ENCODE results near the gene C1orf21. TPM values are rescaled to one million over a fixed set of nuclear protein-coding genes. Genes with fewer than 3 reads are reported as not detected.

C1orf21 gene
- total and polyA plus RNA-seq, 10 donors, result 9.7 to 60.4 (median 26.7) TPM

DNA sequence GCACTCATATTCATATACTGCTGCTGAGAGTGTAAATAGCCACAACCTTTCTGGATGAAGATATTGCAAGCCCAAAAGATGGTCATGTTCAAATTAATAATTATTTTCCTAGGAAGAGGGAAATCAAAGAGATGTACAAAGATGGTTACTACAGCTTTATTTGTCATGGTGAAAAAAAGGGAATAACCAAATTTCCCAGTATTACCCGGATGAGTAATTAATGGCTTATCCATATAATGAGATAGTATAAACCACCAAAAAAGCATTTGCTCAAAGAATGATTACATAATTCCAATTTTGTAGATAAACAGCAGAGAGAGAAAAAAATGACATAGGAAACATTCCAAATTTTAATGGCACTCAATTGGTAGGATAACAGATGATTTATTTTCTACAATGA lies 165.6 kb downstream of the C1orf21 start:
- TF ChIP-seq POLR2A (IDR thresholded peaks at IDR 0.05) (no peak), POLR2AphosphoS5 (IDR thresholded peaks at IDR 0.05) (no peak)
- TF ChIP-seq, protein P1, sequence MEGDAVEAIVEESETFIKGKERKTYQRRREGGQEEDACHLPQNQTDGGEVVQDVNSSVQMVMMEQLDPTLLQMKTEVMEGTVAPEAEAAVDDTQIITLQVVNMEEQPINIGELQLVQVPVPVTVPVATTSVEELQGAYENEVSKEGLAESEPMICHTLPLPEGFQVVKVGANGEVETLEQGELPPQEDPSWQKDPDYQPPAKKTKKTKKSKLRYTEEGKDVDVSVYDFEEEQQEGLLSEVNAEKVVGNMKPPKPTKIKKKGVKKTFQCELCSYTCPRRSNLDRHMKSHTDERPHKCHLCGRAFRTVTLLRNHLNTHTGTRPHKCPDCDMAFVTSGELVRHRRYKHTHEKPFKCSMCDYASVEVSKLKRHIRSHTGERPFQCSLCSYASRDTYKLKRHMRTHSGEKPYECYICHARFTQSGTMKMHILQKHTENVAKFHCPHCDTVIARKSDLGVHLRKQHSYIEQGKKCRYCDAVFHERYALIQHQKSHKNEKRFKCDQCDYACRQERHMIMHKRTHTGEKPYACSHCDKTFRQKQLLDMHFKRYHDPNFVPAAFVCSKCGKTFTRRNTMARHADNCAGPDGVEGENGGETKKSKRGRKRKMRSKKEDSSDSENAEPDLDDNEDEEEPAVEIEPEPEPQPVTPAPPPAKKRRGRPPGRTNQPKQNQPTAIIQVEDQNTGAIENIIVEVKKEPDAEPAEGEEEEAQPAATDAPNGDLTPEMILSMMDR (IDR thresholded peaks at IDR 0.05 in 8 of 11, conservative IDR thresholded peaks at IDR 0.05 in 3 of 11), result no peak
- WGBS, 5 donors, result 90 to 98% (median 96%) methylated on average over 1 of the region's 1 CpG
- H3K4me3 ChIP-seq, result no peak overlapping the region
- H3K27ac ChIP-seq, result no peak overlapping the region
- H3K9me3 ChIP-seq, result no peaks in the 10 kb centered on the region
- intact Hi-C loops (cut with DNase I; ENCODE audit: low total_unique reads), result no loop called here
- H3K36me3 ChIP-seq, result no peaks in the 10 kb centered on the region
- H3K27me3 ChIP-seq (replicated peaks in 1 of 7), result no peaks in the 10 kb centered on the region
- H3K4me1 ChIP-seq, result peaks cover 0 to 3% (median 0%) of the 10 kb centered on the region in 6 donors
- DNase-seq, result no peak

DNA sequence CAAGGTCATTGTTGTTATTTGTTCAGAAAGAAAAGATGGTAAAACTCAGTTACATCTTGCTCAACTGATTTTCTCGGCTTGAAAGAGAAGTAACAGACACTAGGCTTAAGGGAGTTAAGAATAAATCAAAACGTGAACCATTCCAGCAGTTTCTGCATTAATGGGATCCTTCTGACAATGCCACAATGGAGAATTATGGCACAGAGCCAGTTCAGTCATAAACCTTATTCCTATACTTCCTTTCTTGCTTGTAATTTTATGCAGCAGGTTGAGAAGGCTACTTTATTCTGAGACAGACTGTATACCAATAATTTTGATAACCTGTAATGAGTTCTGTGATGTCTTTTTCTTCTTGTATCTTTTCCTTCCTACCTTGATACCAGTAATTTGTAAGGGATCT lies 167.0 kb downstream of the C1orf21 start:
- Histone ChIP-seq H3K9me3 (no peaks in the 10 kb centered on the region), H3K4me3 (no peak overlapping the region), H3K36me3 (no peaks in the 10 kb centered on the region), H3K4me1 (peaks cover 0 to 8% (median 0%) of the 10 kb centered on the region in 6 donors), H3K27ac (no peak overlapping the region), H3K27me3 (replicated peaks in 1 of 7) (no peaks in the 10 kb centered on the region)
- intact Hi-C loops (cut with DNase I; ENCODE audit: low total_unique reads), result no loop called here
- no peak for DNase-seq
- TF ChIP-seq POLR2A (IDR thresholded peaks at IDR 0.05), result no peak
- no peak for TF ChIP-seq POLR2AphosphoS5 (IDR thresholded peaks at IDR 0.05)
- TF ChIP-seq, protein P1 (IDR thresholded peaks at IDR 0.05 in 8 of 11, conservative IDR thresholded peaks at IDR 0.05 in 3 of 11), result no peak
- whole genome bisulfite sequencing, 5 donors, result 64 to 75% (median 68%) methylated on average over 2 of the region's 2 CpGs

DNA sequence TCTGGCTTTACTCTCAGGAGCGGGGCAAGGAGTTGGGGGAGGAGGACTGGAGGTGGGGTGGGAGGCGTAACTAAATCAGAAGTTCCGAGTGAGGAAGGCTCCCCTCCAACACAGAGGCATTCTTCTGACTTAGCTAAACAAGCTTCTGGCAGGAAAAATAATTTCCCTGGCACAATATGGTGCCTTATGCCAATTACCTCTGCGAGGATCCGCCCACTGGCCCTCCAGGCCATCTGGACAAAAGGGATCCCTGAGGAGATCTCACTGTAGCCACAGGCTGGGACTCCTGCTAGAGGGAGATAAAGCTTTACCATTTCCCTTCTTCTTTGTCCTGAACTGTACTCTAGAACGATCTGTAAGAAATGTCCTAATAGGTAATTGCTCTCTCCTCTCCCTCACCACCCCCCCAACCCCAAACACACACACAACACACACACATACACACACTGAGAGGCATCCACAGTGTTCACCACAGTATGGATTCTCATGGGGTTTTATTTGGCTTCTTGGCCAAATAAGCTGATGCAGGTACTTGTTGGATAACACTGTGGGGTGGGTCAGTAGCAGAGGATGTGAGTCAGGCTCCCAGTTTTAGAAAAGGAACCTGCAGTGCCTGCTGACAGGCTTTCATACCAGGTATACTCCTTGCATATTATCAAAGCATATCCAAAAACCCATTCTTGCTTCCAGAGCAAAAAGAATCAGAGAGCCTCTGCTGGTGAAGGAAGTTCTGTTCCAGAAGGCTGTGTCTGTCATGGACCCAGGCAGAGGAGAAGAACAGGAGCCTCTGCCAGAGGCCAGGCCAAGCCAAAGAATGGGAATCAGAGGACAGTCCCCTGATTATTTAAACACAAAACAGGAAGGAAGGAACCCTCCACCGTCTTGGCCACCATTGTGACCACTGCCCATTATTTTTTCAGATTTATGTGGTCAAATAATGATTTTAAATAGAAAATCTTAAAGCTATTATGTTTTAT lies 169.1 kb downstream of the C1orf21 start:
- no peak overlapping the region for H3K27ac ChIP-seq
- WGBS, 5 donors, result 75 to 85% (median 83%) methylated on average over 7 of the region's 7 CpGs
- no peaks in the 10 kb centered on the region for H3K27me3 ChIP-seq (replicated peaks in 1 of 7)
- peaks cover 0 to 7% (median 0%) of the 10 kb centered on the region in 8 donors for H3K9me3 ChIP-seq
- no peak for DNase-seq
- H3K36me3 ChIP-seq, result no peaks in the 10 kb centered on the region
- no peak overlapping the region for H3K4me3 ChIP-seq
- TF ChIP-seq POLR2A (IDR thresholded peaks at IDR 0.05) (no peak), POLR2AphosphoS5 (IDR thresholded peaks at IDR 0.05) (no peak)
- TF ChIP-seq, protein P1 (IDR thresholded peaks at IDR 0.05 in 8 of 11, conservative IDR thresholded peaks at IDR 0.05 in 3 of 11), result no peak
- intact Hi-C loops (cut with DNase I; ENCODE audit: low total_unique reads), result no loop called here
- H3K4me1 ChIP-seq, result peaks cover 0 to 8% (median 0%) of the 10 kb centered on the region in 6 donors

DNA sequence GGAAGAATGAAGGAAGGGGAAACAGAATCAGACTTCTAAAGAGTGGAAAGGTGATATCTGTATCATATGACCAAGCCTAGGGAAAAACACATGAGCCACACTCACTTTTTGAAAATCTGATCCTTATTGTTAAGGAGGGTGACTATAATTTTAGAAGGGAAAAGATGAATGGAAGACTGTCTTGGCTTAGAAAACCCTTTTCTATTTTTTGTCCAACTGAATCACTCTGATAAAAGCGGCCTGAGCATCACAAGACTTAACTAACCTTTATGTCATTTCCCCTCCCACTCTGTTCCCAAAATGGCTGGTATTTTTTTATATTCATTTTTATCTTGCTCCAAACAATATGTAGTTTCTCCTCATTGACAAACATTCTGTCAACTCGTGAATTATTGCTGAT lies 169.8 kb downstream of the C1orf21 start:
- no peaks in the 10 kb centered on the region for H3K36me3 ChIP-seq
- DNase-seq, result no peak
- 78 to 93% (median 89%) methylated on average over 2 of the region's 2 CpGs for WGBS, 5 donors
- intact Hi-C loops (cut with DNase I; ENCODE audit: low total_unique reads), result no loop called here
- H3K27ac ChIP-seq, result no peak overlapping the region
- no peak overlapping the region for H3K4me3 ChIP-seq
- peaks cover 0 to 8% (median 0%) of the 10 kb centered on the region in 6 donors for H3K4me1 ChIP-seq
- peaks cover 0 to 7% (median 0%) of the 10 kb centered on the region in 8 donors for H3K9me3 ChIP-seq
- no peak for TF ChIP-seq POLR2AphosphoS5 (IDR thresholded peaks at IDR 0.05)
- TF ChIP-seq, protein P1 (IDR thresholded peaks at IDR 0.05 in 8 of 11, conservative IDR thresholded peaks at IDR 0.05 in 3 of 11), result no peak
- TF ChIP-seq POLR2A (IDR thresholded peaks at IDR 0.05), result no peak
- H3K27me3 ChIP-seq (replicated peaks in 1 of 7), result no peaks in the 10 kb centered on the region
